ENCODE measurements around the gene SINHCAF.
"Not testable (repeated sequence)": the region's sequence is repeated elsewhere in the genome, so short reads cannot be mapped to it uniquely, and the experiment has no call there.

Gene SINHCAF

GRCh38 chr12:31274520-31275300, 51.2 kb downstream of the SINHCAF start:
- peaks cover 32% of the 10 kb centered on the region for H3K36me3 ChIP-seq (ENCODE audit: control insufficient read depth, low read length)
- no peaks in the 10 kb centered on the region for H3K9me3 ChIP-seq (ENCODE audit: control insufficient read depth, insufficient read depth, low read length)
- H3K27me3 ChIP-seq (ENCODE audit: control insufficient read depth, low read length), result no peaks in the 10 kb centered on the region
- H3K4me2 ChIP-seq (ENCODE audit: low read length), result no peak overlapping the region
- TF ChIP-seq CTCF (IDR thresholded peaks at IDR 0.05; ENCODE audit: low read depth, low read length, poor library complexity, severe bottlenecking) (no peak), EZH2phosphoT487 (IDR thresholded peaks at IDR 0.05; ENCODE audit: borderline replicate concordance, low read length) (no peak)
- H4K20me1 ChIP-seq (ENCODE audit: control insufficient read depth, insufficient read depth, low read depth, low read length), result no peaks in the 10 kb centered on the region
- H3K4me3 ChIP-seq (ENCODE audit: low read length), result no peak overlapping the region
- peaks cover 20% of the 10 kb centered on the region for H3F3A ChIP-seq (ENCODE audit: control insufficient read depth, insufficient read depth)
- no peaks in the 10 kb centered on the region for H3K9me2 ChIP-seq (replicated peaks; ENCODE audit: control insufficient read depth, low read length)
- no peak overlapping the region for H3K27ac ChIP-seq (ENCODE audit: low read depth, low read length)
- no peaks in the 10 kb centered on the region for H3K4me1 ChIP-seq (ENCODE audit: control insufficient read depth, low read length)
- H3K79me2 ChIP-seq (ENCODE audit: control insufficient read depth, low read length), result no peaks in the 10 kb centered on the region

GRCh38 chr12:31273794-31274193, 52.2 kb downstream of the SINHCAF start:
- not testable (repeated sequence) for H3K9me2 ChIP-seq (replicated peaks; ENCODE audit: control insufficient read depth, low read length); H3K79me2 ChIP-seq (ENCODE audit: control insufficient read depth, low read length); H3K9me3 ChIP-seq (ENCODE audit: control insufficient read depth, insufficient read depth, low read length); H3K4me1 ChIP-seq (ENCODE audit: control insufficient read depth, low read length); H3K4me3 ChIP-seq (ENCODE audit: low read length); H3K27ac ChIP-seq (ENCODE audit: low read depth, low read length); H3K4me2 ChIP-seq (ENCODE audit: low read length); H4K20me1 ChIP-seq (ENCODE audit: control insufficient read depth, insufficient read depth, low read depth, low read length); H3K27me3 ChIP-seq (ENCODE audit: control insufficient read depth, low read length)
- Histone ChIP-seq H3F3A (ENCODE audit: control insufficient read depth, insufficient read depth) (peaks cover 20% of the 10 kb centered on the region), H3K36me3 (ENCODE audit: control insufficient read depth, low read length) (peaks cover 28% of the 10 kb centered on the region)

- no peak overlapping the region for H3K4me2 ChIP-seq (ENCODE audit: low read length)
- H4K20me1 ChIP-seq (ENCODE audit: control insufficient read depth, insufficient read depth, low read depth, low read length), result no peaks in the 10 kb centered on the region
- H3K9me2 ChIP-seq (replicated peaks; ENCODE audit: control insufficient read depth, low read length), result no peaks in the 10 kb centered on the region
- peaks cover 20% of the 10 kb centered on the region for H3K36me3 ChIP-seq (ENCODE audit: control insufficient read depth, low read length)
- peaks cover 20% of the 10 kb centered on the region for H3F3A ChIP-seq (ENCODE audit: control insufficient read depth, insufficient read depth)
- H3K4me3 ChIP-seq (ENCODE audit: low read length), result no peak overlapping the region
- no peaks in the 10 kb centered on the region for H3K4me1 ChIP-seq (ENCODE audit: control insufficient read depth, low read length)
- no peak overlapping the region for H3K27ac ChIP-seq (ENCODE audit: low read depth, low read length)
- no peaks in the 10 kb centered on the region for H3K9me3 ChIP-seq (ENCODE audit: control insufficient read depth, insufficient read depth, low read length)
- no peaks in the 10 kb centered on the region for H3K79me2 ChIP-seq (ENCODE audit: control insufficient read depth, low read length)
- no peak for TF ChIP-seq CTCF (IDR thresholded peaks at IDR 0.05; ENCODE audit: low read depth, low read length, poor library complexity, severe bottlenecking)
- no peaks in the 10 kb centered on the region for H3K27me3 ChIP-seq (ENCODE audit: control insufficient read depth, low read length)
Measured at GRCh38 chr12:31272607-31273225, 53.2 kb downstream of the SINHCAF start.

- H4K20me1 ChIP-seq (ENCODE audit: control insufficient read depth, insufficient read depth, low read depth, low read length), result no peaks in the 10 kb centered on the region
- no peaks in the 10 kb centered on the region for H3K79me2 ChIP-seq (ENCODE audit: control insufficient read depth, low read length)
- H3K27me3 ChIP-seq (ENCODE audit: control insufficient read depth, low read length), result no peaks in the 10 kb centered on the region
- H3K27ac ChIP-seq (ENCODE audit: low read depth, low read length), result no peak overlapping the region
- no peak overlapping the region for H3K4me2 ChIP-seq (ENCODE audit: low read length)
- H3K4me1 ChIP-seq (ENCODE audit: control insufficient read depth, low read length), result no peaks in the 10 kb centered on the region
- no peaks in the 10 kb centered on the region for H3K9me2 ChIP-seq (replicated peaks; ENCODE audit: control insufficient read depth, low read length)
- no peak overlapping the region for H3K4me3 ChIP-seq (ENCODE audit: low read length)
- H3K9me3 ChIP-seq (ENCODE audit: control insufficient read depth, insufficient read depth, low read length), result no peaks in the 10 kb centered on the region
- peaks cover 5% of the 10 kb centered on the region; the same call in 1 of the 2 replicates for H3K36me3 ChIP-seq (ENCODE audit: control insufficient read depth, low read length)
- TF ChIP-seq EZH2phosphoT487 (IDR thresholded peaks at IDR 0.05; ENCODE audit: borderline replicate concordance, low read length) (no peak), CTCF (IDR thresholded peaks at IDR 0.05; ENCODE audit: low read depth, low read length, poor library complexity, severe bottlenecking) (no peak)
- H3F3A ChIP-seq (ENCODE audit: control insufficient read depth, insufficient read depth), result peaks cover 5% of the 10 kb centered on the region; the same call in 1 of the 2 replicates
Measured at GRCh38 chr12:31267966-31268365, 58.0 kb downstream of the SINHCAF start.
